K562 (cell line): ENCODE measurements around the gene DGKA. TPM values are rescaled to one million over a fixed set of nuclear protein-coding genes. Genes with fewer than 3 reads are reported as not detected.

Experiments used
- CBX2 ChIP-seq: fragments of 200-600 bp; sonication (generic); IDR thresholded peaks from one replicate; pipeline ENCODE4 v1.6.1; 2012; ENCODE audit warnings: mild to moderate bottlenecking, low read length, inconsistent platforms; ENCODE audit not compliant: insufficient read depth, poor library complexity, severe bottlenecking
- COPS2 ChIP-seq: fragments of 450-650 bp; conservative IDR thresholded peaks from 2 replicates; pipeline ENCODE4 v1.6.1; 2016; ENCODE audit warnings: mild to moderate bottlenecking, moderate library complexity
- E2F1 ChIP-seq: sonication (generic); formaldehyde crosslinking; IDR thresholded peaks from 2 replicates; pipeline ENCODE4 v1.8.1; 2023; ENCODE audit warnings: mild to moderate bottlenecking, missing genetic modification reagents, moderate library complexity
- EP400 ChIP-seq: fragments of 450-650 bp; IDR thresholded peaks from 2 replicates; pipeline ENCODE4 v1.6.1; 2017; ENCODE audit warnings: antibody characterized with exemption, mild to moderate bottlenecking, moderate library complexity
- FOXJ2 ChIP-seq: fragments of 200-800 bp; sonication (Bioruptor generic); IDR thresholded peaks from 2 replicates; pipeline ENCODE4 v1.6.1; 2016; ENCODE audit warnings: missing genetic modification characterization, missing compliant biosample characterization
- JUND ChIP-seq, 2 experiments: IDR thresholded peaks; 2 replicates in 1 of 2; 3 replicates in 1 of 2; pipeline ENCODE4 v1.6.1; 2011; ENCODE audit warnings: borderline replicate concordance in 2 of 2, low read depth in 2 of 2, low read length in 2 of 2, improper control_type of control experiment in 1 of 2, missing biosample characterization in 1 of 2, missing genetic modification characterization in 1 of 2, missing genetic modification reagents in 1 of 2
- LEF1 ChIP-seq: fragments of 450-650 bp; IDR thresholded peaks from 2 replicates; pipeline ENCODE4 v1.6.1; 2016; ENCODE audit warnings: mild to moderate bottlenecking
- NEUROD1 ChIP-seq: fragments of 150-350 bp; IDR thresholded peaks from 2 replicates; pipeline ENCODE4 v1.6.1; 2014; ENCODE audit warnings: borderline replicate concordance, low read length, low read depth; ENCODE audit not compliant: partially characterized antibody
- NRF1 ChIP-seq, 2 experiments: fragments of 450-650 bp; IDR thresholded peaks in 1 of 2; conservative IDR thresholded peaks in 1 of 2; 2 replicates each; pipeline ENCODE4 v1.6.1; 2014; ENCODE audit warnings: mild to moderate bottlenecking in 2 of 2
- OTX1 ChIP-seq: fragments of 450-650 bp; formaldehyde crosslinking; IDR thresholded peaks from 2 replicates; pipeline ENCODE4 v1.4.0; 2022; ENCODE audit warnings: mild to moderate bottlenecking
- REST ChIP-seq, 2 experiments: fragments of 450-650 bp; formaldehyde crosslinking in 1 of 2; IDR thresholded peaks; 2 replicates each; pipeline versions ENCODE4 v1.4.0 to v1.6.1; 2014 to 2020; ENCODE audit warnings: mild to moderate bottlenecking in 2 of 2, borderline replicate concordance in 1 of 2, low read depth in 1 of 2
- SAP30 ChIP-seq: fragments of 200-600 bp; sonication (generic); IDR thresholded peaks from 2 replicates; pipeline ENCODE4 v1.6.1; 2012; ENCODE audit warnings: borderline replicate concordance, low read depth, mild to moderate bottlenecking, moderate library complexity, low read length, control low read depth, inconsistent platforms; ENCODE audit not compliant: insufficient read depth, poor library complexity, severe bottlenecking
- XRCC3 ChIP-seq: fragments of 450-650 bp; IDR thresholded peaks from 2 replicates; pipeline ENCODE4 v1.6.1; 2017; ENCODE audit warnings: mild to moderate bottlenecking, moderate library complexity
- ZFP36 ChIP-seq: fragments of 150-350 bp; IDR thresholded peaks from 2 replicates; pipeline ENCODE4 v1.6.1; 2018; ENCODE audit warnings: low read length, low read depth; ENCODE audit not compliant: partially characterized antibody
- ZNF134 ChIP-seq: fragments of 250-450 bp; sonication (Bioruptor Pico); conservative IDR thresholded peaks from 2 replicates; pipeline ENCODE4 v1.4.0; 2020
- ZNF143 ChIP-seq: sonication (generic); formaldehyde crosslinking; IDR thresholded peaks from 2 replicates; pipeline ENCODE4 v1.9.0; 2022; ENCODE audit warnings: mild to moderate bottlenecking, missing genetic modification reagents
- ZNF41 ChIP-seq: fragments of 250-450 bp; sonication (Bioruptor Pico); conservative IDR thresholded peaks from 2 replicates; pipeline ENCODE4 v1.4.0; 2020; ENCODE audit warnings: mild to moderate bottlenecking
- ZNF445 ChIP-seq: fragments of 250-450 bp; sonication (Bioruptor Pico); IDR thresholded peaks from 2 replicates; pipeline ENCODE4 v1.4.0; 2020; ENCODE audit warnings: low read depth, mild to moderate bottlenecking, moderate library complexity
- ZSCAN32 ChIP-seq: fragments of 450-650 bp; formaldehyde crosslinking; IDR thresholded peaks from 2 replicates; pipeline ENCODE4 v1.4.0; 2020; ENCODE audit warnings: mild to moderate bottlenecking, moderate library complexity
- polyA plus RNA-seq, 8 experiments: library from polyadenylated mRNA; depleted of rRNA in 4 of 8; stranded (reverse) in 5 of 8; unstranded in 3 of 8; fragments of >200 nt; fragmentation: Nextera tagmentation in 2 of 8; fragmentation: Illumina TruSeq in 1 of 8; extraction: Ambion mirVana in 2 of 8; extraction: Trizol in 1 of 8; gene quantifications; 2 replicates each; pipeline versions ENCODE4 v1.2.1 to v1.2.3, GENCODE V29; 2011 to 2014; ENCODE audit warnings: inconsistent platforms in 1 of 8, missing spikeins in 1 of 8
- total RNA-seq, 7 experiments: library from RNA; depleted of rRNA in 6 of 7; stranded (reverse); fragments of >200 nt in 6 of 7; fragmentation: Illumina TruSeq in 2 of 7; extraction: Trizol in 2 of 7; gene quantifications; 2 replicates each; pipeline versions ENCODE4 v1.2.1 to v1.2.3, GENCODE V29; 2011 to 2021; ENCODE audit warnings: low replicate concordance in 1 of 7

The DGKA gene
- total and polyA plus RNA-seq, 9 of the 15 experiments (the other 6 are each of a cell fraction or from before 2014, with no cell fraction given) = 3.4 to 12.4 (median 6.2) TPM

GRCh38 chr12:55940065-55940732 is 9.2 kb downstream of the DGKA start (continued):
- TF ChIP-seq REST (IDR thresholded peaks at IDR 0.05; ENCODE audit: borderline replicate concordance) (peak; percentile 80; the same call in 1 of the 2 replicates), REST (CRISPR knock-in tag; IDR thresholded peaks at IDR 0.05; ENCODE audit: low read depth) (no peak), NEUROD1 (peak; percentile 19), EP400 (no peak), OTX1 (CRISPR knock-in tag) (no peak), SAP30 (no peak), XRCC3 (no peak), ZNF41 (CRISPR knock-in tag) (no peak), ZNF134 (CRISPR knock-in tag) (no peak), NRF1 (conservative IDR thresholded peaks at IDR 0.05 in 1 of 2, IDR thresholded peaks at IDR 0.05 in 1 of 2) (0 out of 4 replicates have a peak, but pooled peaks of 1 of the 2 experiments have one; percentile 18), ZNF445 (CRISPR knock-in tag) (no peak), ZFP36 (no peak), FOXJ2 (tag) (no peak), CBX2 (no peak), JUND (IDR thresholded peaks at IDR 0.05; ENCODE audit: borderline replicate concordance, low read depth, low read length) (peak; percentile 58), JUND (tag; IDR thresholded peaks at IDR 0.05; ENCODE audit: borderline replicate concordance, low read depth, low read length) (peak; percentile 55; the same call in 2 of the 3 replicates), ZNF143 (CRISPR knock-in tag) (no peak), LEF1 (no peak), E2F1 (CRISPR knock-in tag) (no peak), COPS2 (no peak), ZSCAN32 (CRISPR knock-in tag) (no peak)
